Spleen (tissue), 7 donors: Measurements from ENCODE around the gene EZH2.

Experiments used
- CTCF ChIP-seq, 11 experiments: fragments of 200-600 bp in 7 of 11; fragments of 450-650 bp in 4 of 11; sonication (generic) in 4 of 11; IDR thresholded peaks in 8 of 11; conservative IDR thresholded peaks in 3 of 11; 1 replicate in 7 of 11; 2 replicates in 4 of 11; pipeline versions ENCODE4 v1.4.0 to v1.8.0; 2016 to 2021; ENCODE audit warnings: antibody characterized with exemption in 11 of 11, inconsistent platforms in 4 of 11, mild to moderate bottlenecking in 1 of 11
- POLR2A ChIP-seq, 3 donors: fragments of 450-650 bp; IDR thresholded peaks; one replicate each; pipeline ENCODE4 v1.5.1; 2017; ENCODE audit warnings: antibody characterized with exemption in 3 of 3, mild to moderate bottlenecking in 1 of 3
- donor health status: DM: no; HTN: no; CAD: no; lungs with moderate emphysema.
- donor health status: DM: no; HTN: no; CAD: no.
- donor health status: DM: no; HTN: no; CAD: no.

- TF ChIP-seq POLR2A (IDR thresholded peaks at IDR 0.05) (no peak), CTCF (IDR thresholded peaks at IDR 0.05 in 8 of 11, conservative IDR thresholded peaks at IDR 0.05 in 3 of 11) (no peak)
Observed at GRCh38 chr7:148821422-148821821, 62.7 kb downstream of the EZH2 start.
